Activated T-cell treated with anti-CD3 and anti-CD28 coated beads, Interleukin-2, amount 50 U/mL, for 1 hour (primary cell): Measurements from ENCODE around the gene STARD10.

Source experiments
- DNase-seq: peaks from one replicate; pipeline ENCODE4 v3.0.0-alpha.2; 2020

STARD10 gene

GRCh38 chr11:72779495-72780128 lies 14.2 kb downstream of the STARD10 start:
- no peak for DNase-seq

GRCh38 chr11:72778535-72779494 lies 15.0 kb downstream of the STARD10 start:
- no peak for DNase-seq

- no peak for DNase-seq
These were observed 16.0 kb downstream of the STARD10 start for GRCh38 chr11:72777755-72778278.

- no peak for DNase-seq
These were observed 16.7 kb downstream of the STARD10 start for GRCh38 chr11:72776844-72777754.

- no peak for DNase-seq
These were observed 17.6 kb downstream of the STARD10 start for GRCh38 chr11:72776117-72776843.

GRCh38 chr11:72775288-72776110 lies 18.3 kb downstream of the STARD10 start:
- no peak for DNase-seq

GRCh38 chr11:72774499-72774898 lies 19.3 kb downstream of the STARD10 start:
- no peak for DNase-seq

GRCh38 chr11:72773696-72774095 lies 20.2 kb downstream of the STARD10 start:
- no peak for DNase-seq

GRCh38 chr11:72773291-72773690 lies 20.6 kb downstream of the STARD10 start:
- DNase-seq, result no peak

GRCh38 chr11:72772059-72772458 lies 21.8 kb downstream of the STARD10 start:
- DNase-seq, result no peak

- no peak for DNase-seq
These were observed 22.3 kb downstream of the STARD10 start for GRCh38 chr11:72771507-72771906.

GRCh38 chr11:72770799-72771198 lies 23.0 kb downstream of the STARD10 start:
- DNase-seq, result no peak

GRCh38 chr11:72769680-72770079 lies 24.2 kb downstream of the STARD10 start:
- DNase-seq, result no peak

- no peak for DNase-seq
These were observed 25.3 kb downstream of the STARD10 start for GRCh38 chr11:72768581-72768980.

- no peak for DNase-seq
These were observed 26.4 kb downstream of the STARD10 start for GRCh38 chr11:72767203-72768062.

GRCh38 chr11:72766152-72766902 lies 27.5 kb downstream of the STARD10 start:
- no peak for DNase-seq

GRCh38 chr11:72764503-72764902 lies 29.3 kb downstream of the STARD10 start:
- DNase-seq, result no peak

- no peak for DNase-seq
These were observed 30.0 kb downstream of the STARD10 start for GRCh38 chr11:72763823-72764222.

GRCh38 chr11:72762641-72763304 lies 31.1 kb downstream of the STARD10 start:
- DNase-seq, result no peak
